ENCODE data around the gene TCTN3.
"Not testable (repeated sequence)": the region's sequence is repeated elsewhere in the genome, so short reads cannot be mapped to it uniquely, and the experiment has no call there.

TCTN3 gene, protein sequence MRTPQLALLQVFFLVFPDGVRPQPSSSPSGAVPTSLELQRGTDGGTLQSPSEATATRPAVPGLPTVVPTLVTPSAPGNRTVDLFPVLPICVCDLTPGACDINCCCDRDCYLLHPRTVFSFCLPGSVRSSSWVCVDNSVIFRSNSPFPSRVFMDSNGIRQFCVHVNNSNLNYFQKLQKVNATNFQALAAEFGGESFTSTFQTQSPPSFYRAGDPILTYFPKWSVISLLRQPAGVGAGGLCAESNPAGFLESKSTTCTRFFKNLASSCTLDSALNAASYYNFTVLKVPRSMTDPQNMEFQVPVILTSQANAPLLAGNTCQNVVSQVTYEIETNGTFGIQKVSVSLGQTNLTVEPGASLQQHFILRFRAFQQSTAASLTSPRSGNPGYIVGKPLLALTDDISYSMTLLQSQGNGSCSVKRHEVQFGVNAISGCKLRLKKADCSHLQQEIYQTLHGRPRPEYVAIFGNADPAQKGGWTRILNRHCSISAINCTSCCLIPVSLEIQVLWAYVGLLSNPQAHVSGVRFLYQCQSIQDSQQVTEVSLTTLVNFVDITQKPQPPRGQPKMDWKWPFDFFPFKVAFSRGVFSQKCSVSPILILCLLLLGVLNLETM
- 18.1 to 25.9 (median 24.3) reads per million in 4 donors for total RNA-seq

DNA sequence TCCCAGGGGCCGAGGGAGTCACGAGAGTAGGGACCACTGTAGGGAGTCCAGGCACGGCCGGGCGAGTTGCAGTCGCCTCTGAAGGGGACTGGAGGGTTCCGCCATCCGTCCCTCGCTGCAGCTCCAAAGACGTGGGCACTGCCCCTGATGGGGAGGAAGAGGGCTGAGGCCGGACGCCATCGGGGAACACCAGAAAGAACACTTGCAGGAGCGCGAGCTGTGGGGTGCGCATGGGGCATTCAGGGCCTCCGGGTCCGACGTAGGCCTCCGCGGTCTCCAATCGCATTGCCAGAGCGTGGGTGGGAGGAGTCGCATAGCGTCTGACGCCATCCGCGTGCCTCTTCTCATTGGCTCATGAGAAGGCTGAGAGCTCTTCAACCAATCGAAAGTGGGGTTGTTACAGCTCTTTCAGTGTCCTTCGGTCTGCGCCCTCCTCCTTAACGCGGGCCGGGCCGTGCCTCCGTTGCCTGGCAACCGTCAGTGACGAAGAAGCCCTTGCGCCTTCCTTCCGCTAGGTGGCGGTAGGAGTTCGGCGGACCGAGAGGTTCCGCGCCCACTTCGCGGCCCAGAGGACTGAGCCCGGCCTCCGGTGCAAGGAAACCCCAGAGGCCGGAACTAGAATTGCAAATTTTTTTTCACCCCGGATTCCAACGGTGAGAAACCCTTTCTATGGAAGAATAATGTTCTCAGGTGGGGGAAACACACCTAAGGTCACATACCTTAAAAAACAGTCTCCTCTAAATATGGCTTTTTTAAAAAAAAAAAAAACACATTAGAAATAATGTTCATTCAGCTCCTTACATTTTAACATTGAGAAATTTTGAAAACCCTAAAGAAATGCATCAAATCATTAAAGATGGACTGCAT is at the start of gene TCTN3:
Gene TCTN3, minus strand, starts transcription at position 260 of the 867 bp plus-strand sequence. Its CDS starts 28 bp downstream, at position 232.
- DNase-seq, result peak; percentile 90 to 99 (median 94)

DNA sequence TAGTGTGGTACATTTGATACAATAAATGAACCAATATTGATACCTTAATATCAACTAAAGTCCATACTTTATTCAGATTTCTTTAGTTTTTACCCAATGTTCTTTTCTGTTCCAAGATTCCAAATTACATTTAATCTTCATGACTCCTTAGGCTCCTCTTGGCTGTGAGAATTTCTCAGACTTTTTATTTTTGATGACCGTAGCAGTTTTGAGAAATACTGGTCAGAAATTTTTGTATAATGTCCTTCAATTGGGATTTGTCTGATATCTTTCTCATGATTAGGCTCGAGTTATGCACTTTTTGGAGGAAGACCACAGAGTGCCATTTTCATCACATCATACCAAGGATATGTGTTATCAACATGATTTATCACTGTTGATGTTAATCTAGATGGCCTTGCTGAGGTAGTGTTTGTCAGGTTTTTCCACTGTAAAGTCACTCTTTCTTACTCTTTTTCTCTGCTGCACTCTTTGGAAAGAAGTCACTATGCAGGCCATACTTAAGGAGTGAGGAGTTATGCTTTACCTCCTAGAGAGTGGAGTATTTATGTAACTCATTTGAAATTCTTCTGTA is 49.3 kb upstream of the TCTN3 start:
- DNase-seq, result no peak

DNA sequence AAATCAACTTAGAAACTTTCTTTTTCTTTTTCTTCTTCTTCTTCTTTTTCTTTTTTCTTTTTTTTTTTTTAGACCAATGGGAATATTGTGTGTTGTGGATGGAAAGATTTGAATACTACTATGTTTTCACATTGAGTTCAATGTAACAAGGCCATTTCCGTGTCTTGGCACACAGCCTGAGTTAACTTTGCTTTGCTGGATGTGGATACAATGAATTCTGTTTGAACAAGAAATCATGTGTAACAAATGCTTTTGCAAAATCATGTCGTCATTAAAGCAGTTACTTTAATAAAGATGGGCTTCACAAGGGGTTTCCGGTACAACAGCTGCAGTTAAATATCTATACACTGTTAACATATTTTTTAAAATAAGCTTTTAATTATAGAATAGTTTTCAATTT is 48.8 kb upstream of the TCTN3 start:
- DNase-seq, result no peak

DNA sequence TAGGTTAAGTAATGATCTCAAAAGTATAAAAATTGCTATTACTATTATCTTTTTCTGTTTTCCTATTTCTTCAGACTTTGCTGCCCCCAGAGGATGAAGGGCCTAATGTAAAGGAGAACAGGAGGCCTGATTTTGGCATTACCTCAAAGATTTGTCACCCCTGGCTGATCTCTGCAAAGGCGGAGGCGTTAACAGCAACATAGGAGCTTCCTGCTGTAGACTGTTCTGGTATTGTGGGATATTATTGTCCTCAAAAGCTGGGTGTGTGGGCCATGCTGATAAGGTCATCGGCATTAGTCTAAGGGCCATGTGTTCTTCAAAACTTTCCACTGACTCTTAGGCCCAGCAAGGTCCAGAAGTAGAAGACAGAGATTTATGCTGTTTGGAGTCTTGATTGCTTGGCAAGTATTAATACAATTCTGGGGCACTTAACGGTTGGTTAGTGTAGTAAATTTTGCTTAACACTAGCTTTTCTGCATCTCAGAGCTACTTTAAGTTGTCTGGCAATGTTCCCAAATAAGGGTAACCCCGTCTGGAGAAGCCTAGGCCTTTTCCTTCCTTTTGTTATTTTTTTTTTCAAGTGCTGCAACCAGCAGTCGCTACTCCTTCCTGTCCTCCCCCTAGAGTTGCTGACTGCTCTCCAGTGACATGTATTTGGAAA is 48.2 kb upstream of the TCTN3 start:
- no peak for DNase-seq

DNA sequence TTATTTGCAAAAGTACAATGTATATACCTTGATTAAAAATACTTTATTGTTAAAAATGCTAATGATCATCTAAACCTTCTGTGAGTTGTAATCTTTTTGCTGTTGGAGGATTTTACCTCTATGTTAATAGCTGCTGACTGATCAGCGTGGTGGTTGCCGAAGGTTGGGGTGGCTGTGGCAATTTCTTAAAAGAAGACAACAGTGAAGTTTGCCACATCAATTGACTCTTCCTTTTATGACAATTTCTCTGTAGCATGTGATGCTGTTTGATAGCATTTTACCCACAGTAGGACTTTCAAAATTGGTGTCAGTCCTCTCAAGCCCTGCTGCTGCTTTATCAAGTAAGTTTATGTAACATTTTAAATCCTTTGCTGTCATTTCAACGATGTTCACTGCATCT is 45.3 kb upstream of the TCTN3 start:
- DNase-seq, result no peak

DNA sequence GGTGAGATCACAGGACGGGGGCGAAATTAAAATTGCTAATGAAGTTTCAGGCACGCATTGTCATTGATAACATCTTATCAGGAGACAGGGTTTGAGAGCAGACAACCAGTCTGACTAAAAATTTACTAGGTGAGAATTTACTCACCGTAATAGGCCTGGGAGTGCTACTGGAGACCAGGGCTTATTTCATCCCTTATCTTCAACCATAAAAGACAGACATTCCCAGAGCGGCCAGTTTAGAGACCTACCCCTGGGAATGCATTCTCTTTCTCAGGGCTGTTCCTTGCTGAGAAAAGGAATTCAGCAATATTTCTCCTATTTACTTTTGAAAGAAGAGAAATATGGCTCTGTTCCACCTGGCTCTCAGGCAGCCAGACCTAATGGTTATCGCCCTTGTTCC is 39.2 kb upstream of the TCTN3 start:
- not testable (repeated sequence) for DNase-seq

DNA sequence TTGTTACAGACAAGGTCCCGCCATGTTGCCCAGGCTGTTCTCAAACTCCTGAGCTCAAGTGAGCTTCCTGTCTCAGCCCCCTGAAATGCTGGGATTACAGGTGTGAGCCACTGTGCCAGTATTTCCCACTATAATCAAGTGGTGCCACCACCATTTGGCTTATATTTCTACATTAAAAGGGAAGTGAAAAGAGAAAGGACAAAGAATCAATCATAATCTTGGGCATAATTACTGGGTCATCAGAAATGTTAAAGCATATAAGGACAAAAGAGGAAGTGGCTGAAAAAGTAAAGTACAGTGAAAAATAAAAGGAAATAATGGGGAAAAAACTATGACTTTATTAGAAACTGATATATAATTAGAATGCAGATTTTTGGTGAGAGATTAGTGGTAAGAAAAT is 36.5 kb upstream of the TCTN3 start:
- no peak for DNase-seq

DNA sequence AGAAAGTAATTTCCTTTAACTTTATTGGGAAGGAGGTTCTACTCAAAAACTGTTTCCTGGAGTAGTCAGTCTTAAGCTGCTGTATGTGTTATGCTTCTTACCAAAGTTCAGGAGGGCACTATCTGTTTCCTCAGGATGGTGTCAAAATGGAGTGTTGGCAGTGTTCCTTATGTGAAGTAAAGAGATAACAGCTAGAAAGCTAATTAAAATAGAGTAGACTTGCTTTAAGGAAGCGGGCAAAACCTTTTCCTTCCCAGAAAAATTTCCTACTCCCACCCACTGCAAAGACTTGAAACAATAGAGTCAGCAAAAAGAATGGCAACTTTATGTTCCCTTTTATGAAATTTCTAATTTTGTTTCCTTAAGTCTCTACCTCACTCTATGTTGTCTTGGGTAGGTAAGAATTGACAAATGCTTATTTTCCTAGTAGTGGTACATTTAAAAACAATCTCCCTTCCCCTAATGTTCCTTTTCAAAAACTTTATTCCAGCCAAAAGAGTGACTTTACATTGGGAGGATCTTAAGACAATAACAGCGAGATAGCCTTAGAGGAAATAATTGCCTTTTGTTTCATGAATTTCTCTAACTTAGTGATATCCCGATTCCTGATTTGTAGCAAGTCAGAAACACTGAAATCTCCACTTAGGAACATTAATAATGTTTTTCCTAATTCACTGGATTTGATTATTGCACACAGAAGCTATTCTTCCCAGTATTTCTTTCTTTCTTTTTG is 35.8 kb upstream of the TCTN3 start:
- DNase-seq, result no peak

DNA sequence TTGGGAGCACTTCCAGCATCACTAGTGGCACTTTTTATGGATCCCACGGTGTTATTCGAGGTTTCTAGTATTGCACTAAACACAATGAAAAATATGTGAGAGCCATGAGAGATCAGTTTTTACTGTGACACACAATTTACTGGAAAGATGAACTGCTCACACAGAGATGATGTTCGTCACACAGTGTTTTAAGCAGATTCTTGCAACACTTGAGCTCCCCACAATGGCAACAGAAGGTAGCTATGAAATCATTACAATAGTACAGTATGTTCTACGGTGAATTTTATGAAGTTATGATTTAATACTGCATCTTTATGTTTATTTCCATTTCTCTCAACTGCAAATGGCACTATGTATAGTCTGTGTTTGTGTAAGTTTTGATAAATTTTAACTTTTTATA is 34.8 kb upstream of the TCTN3 start:
- DNase-seq, result no peak

DNA sequence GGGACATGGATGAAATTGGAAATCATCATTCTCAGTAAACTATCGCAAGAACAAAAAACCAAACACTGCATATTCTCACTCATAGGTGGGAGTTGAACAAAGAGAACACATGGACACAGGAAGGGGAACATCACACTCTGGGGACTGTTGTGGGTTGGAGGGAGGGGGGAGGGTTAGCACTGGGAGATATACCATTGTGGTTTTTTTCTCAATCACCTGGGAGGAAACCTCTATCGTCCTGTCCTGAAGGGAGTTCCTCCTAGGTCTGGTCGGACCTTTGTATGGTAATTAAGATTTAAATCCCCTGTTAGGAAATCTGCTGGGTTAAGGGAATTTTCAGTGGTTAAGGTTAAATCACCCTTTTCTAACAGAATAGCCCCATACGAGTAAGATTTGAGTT is 28.8 kb upstream of the TCTN3 start:
- not testable (repeated sequence) for DNase-seq

DNA sequence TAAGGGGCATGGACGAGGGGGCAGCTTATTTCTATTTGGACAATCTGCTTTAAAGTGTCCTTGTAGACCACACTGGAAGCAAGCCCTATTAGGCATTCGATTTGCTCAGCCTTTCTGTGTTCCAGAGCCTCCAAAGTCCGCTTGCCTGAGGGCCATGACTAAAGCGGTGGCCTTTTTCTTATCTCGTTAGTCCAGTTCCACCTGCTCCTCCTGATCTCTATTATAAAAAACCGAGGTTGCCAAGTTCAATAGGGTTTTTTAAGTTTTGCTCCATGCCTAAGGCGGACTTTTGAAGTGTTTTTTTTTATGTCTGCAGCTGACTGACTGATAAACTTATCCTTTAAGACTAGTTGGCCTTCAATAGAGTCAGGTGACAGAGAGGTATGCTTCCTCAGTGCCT is 27.0 kb upstream of the TCTN3 start:
- DNase-seq, result not testable (repeated sequence)

DNA sequence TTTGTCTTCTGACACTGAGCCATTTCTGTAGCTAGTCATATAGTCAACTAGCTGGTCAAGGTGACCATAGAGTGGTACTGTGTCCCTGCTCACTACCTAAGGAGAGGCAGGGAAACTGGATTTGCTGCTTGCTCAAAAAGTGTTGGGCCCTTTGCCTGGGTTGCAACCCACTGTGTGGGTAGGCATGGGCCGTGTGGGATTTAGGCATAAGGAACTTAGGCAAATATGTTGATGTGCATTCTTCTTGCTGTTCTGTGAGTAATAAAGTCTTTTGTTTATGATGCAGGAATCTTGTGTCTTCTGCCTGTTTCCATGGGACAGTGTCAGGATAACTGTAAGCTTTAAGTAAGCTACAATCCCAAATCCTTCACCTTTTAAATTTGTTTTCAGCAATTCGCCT is 23.1 kb upstream of the TCTN3 start:
- no peak for DNase-seq

DNA sequence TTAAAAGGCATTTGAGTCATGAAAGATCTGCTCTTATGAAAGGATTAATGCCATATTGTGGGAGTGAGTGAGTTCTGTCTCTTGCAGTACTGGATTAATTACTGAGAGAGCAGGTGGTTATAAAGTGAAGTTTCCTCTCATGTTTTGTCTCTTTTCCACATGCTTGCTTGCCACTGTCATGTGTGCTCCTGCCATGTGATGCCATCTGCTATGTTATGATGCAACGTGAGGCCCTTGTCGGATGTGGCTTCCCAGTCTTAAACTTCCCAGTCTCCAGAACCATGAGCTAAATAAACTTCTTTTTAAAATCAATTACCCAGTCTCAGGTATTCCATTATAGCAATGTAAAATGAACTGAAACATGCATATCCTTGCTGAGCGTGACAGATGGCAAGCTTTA is 22.7 kb upstream of the TCTN3 start:
- DNase-seq, result no peak

DNA sequence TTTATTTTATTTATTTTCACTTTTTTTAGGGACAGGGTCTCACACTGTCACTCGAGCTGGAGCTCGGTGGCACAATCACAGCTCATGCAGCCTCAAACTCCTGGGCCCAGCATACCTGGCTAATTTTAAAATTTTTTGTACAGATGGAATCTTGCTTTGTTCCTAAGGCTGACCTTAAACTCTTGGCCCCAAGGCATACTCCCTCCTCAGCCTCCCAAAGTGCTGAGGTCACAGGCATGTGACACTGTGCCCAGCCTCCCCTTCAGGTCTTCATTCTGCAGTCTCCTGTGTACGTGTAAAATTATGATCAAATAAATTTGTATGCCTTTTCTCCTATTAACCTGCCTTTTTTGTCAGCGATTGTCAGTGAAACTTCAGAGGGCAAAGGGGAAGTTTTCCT is 17.8 kb upstream of the TCTN3 start:
- DNase-seq, result no peak

DNA sequence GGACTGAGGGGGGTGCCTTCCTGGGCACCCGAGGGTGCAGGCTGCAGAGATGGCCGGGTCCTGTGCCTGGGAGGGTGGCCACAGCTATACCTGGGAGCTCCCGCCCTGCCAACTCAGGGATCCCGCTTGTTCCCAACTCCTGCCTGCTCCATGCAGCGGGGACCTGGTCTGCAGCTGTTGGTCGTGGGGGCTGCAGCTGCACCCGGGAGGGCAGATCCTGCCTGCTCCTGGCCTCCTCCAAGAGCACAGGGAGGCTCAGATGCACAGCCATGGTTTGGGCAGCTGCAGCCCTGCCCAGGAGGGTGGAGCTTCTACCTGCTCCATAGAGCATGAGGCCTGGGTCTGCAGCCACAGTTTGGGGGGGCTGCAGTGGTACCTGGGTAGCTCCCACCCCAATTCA is 13.3 kb upstream of the TCTN3 start:
- DNase-seq, result no peak

DNA sequence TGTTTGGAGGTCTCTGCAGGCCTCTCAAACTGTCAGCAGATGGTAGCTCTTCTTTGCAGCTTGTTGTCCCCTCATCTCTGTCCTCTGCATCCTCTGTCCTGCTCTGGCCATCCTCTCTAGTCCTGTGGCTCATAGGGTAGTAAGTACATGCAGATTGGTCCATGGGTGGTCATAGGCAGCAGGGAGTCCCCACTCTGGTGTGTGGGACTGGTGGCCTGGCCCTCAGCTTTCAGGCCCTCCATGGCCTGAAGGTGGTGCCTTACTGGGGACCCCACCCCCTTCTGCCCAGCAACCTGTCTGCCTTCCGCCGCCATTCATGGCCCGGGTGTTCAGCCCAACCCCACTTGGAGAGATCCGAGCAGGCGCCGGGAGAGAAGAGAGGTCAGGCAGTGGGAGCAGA is 12.8 kb upstream of the TCTN3 start:
- no peak for DNase-seq

DNA sequence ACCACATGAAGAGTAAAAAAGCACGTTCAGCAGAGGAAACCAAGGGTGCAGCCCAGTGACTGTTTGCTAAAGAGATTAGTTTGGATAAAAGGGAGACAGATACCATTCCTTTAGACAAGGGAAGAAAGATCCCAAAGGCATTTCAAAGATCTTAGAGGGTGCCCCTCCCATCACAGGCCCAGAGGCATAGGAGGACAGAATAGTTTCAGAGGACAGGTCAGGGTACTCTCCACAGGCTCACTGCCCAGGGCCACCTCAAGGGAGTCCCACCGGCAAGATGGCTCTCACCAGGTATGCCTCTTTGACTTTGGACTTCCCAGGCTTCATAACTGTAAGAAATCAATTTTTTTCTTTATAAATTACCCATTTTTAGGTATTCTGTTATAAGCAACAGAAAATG is 4.7 kb upstream of the TCTN3 start:
- no peak for DNase-seq

DNA sequence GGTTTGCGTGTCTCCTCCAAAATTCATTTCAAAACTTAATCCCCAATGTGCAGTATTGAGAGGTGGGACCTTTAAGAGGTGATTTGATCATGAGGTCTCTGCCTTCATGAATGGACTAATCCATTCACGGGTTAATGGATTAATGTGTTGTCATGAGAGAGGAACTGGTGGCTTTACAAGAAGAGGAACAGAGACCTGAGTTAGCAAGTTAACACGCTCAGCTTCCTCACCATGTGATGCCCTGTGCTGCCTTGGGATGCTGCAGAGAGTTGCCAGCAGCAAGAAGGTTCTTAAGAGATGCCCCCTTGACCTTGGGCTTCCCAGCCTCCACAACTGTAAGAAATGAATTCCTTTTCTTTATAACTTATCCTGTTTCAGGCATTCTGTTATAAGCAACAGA is 3.7 kb upstream of the TCTN3 start:
- DNase-seq, result no peak

DNA sequence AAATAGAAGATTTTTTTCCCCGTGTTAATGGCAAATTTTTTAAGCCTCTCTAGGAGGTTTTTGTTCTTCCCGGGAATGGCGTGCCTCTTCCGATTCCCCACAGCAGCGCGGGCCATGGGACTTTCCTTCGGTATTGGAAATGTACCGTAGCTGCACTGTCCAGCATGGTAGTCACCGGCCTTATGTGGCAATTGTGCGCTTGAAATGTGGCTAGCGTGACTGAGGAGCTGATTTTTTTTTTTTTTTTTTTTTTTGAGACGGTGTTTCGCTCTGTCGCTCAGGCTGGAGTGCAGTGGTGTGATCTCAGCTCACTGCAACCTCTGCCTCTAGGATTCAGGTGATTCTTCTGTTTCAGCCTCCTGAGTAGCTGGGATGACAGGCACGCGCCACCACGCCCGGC is 938 bp upstream of the TCTN3 start:
- no peak for DNase-seq

DNA sequence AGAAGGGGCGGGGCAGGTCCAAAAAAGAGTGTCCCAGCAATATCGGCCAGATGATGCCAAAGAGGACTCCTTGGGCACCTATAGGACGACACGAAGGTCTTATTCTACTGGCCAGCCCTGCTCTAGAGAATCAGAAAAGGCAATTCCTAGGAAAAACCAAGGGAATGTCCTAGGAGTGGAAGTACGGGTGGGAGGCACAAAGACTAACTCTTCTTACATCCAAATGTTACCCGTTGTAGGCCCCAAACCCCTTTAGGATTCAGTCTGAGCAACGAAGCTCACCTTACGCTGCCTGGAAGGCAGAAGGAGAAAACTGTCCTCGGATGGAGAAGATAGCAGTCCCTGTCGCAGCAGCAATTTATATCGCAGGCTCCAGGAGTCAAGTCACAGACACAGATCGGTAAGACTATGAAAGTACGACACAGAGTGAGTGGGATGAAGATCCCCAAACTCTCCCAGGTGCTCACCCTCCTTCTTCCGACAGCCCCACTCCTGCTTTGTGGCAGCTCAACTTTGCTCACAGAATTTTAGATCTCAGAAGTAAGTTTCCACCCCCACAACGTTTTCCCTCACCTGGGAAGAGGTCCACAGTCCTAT is 558 bp downstream of the TCTN3 start:
- DNase-seq, result peak in 1 of 5 donors; percentile 10

DNA sequence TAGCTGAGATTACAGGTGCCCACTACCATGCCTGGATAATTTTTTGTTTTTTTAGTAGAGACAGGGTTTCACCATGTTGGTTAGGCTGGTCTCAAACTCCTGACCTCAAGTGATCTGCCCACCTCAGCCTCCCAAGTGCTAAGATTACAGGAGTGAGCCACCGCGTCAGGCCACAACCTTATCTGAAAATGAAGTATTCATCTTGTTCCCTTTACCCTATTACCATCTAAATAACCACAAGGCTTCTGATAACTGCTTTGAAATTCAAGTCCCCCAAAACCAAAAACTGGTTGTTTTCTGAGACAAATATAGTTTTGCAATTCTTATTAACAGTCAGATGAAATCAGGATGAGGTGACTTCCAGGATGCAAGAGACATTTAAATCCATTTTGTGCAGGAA is 2.4 kb downstream of the TCTN3 start:
- no peak for DNase-seq

Measured in T-helper 1 cell (primary cell).